Mesendoderm (in vitro differentiated cells): ENCODE data around the gene SPATA31E1.
"Not testable (repeated sequence)": the region's sequence is repeated elsewhere in the genome, so short reads cannot be mapped to it uniquely, and the experiment has no call there.

Experiments
- DNase-seq: peaks from one replicate; pipeline ENCODE4 v3.0.0; 2013
- H2AK5ac ChIP-seq: 2 replicates; pipeline ENCODE4 v1.6.1; 2013; ENCODE audit warnings: low read length, inconsistent platforms
- H2BK120ac ChIP-seq: 2 replicates; pipeline ENCODE4 v1.6.1; 2013; ENCODE audit warnings: low read depth, mild to moderate bottlenecking, low read length, moderate library complexity, mixed read lengths
- H2BK15ac ChIP-seq: replicated peaks from 2 replicates; pipeline ENCODE4 v1.6.1; 2013; ENCODE audit warnings: low read depth, mild to moderate bottlenecking, moderate library complexity
- H2BK5ac ChIP-seq: 2 replicates; pipeline ENCODE4 v1.6.1; 2013; ENCODE audit warnings: low read length, inconsistent platforms
- H3K18ac ChIP-seq: 2 replicates; pipeline ENCODE4 v1.6.1; 2013; ENCODE audit warnings: mild to moderate bottlenecking, low read length, mixed read lengths
- H3K23ac ChIP-seq: one replicate; pipeline ENCODE4 v1.6.1; 2013; ENCODE audit warnings: low read length
- H3K27ac ChIP-seq: 2 replicates; pipeline ENCODE4 v1.5.1; 2013; ENCODE audit warnings: low read depth, mild to moderate bottlenecking, inconsistent platforms, low read length, moderate library complexity
- H3K27me3 ChIP-seq: 2 replicates; pipeline ENCODE4 v1.6.1; 2013; ENCODE audit warnings: low read length, control low read depth, mild to moderate bottlenecking, inconsistent platforms; ENCODE audit not compliant: insufficient read depth, poor library complexity
- H3K36me3 ChIP-seq: 2 replicates; pipeline ENCODE4 v1.6.1; 2013; ENCODE audit warnings: low read length, inconsistent platforms; ENCODE audit not compliant: control insufficient read depth, insufficient read depth
- H3K4ac ChIP-seq: one replicate; pipeline ENCODE4 v1.6.1; 2013; ENCODE audit warnings: low read depth, mild to moderate bottlenecking, low read length, moderate library complexity
- H3K4me1 ChIP-seq: 2 replicates; pipeline ENCODE4 v1.6.1; 2013; ENCODE audit warnings: low read depth, low read length, inconsistent platforms; ENCODE audit not compliant: control insufficient read depth
- H3K4me2 ChIP-seq: 2 replicates; pipeline ENCODE4 v1.6.1; 2013; ENCODE audit warnings: low read length
- H3K4me3 ChIP-seq: 2 replicates; pipeline ENCODE4 v1.5.1; 2013; ENCODE audit warnings: mild to moderate bottlenecking, low read length
- H3K56ac ChIP-seq: one replicate; pipeline ENCODE4 v1.6.1; 2013; ENCODE audit warnings: low read length
- H3K79me1 ChIP-seq: 2 replicates; pipeline ENCODE4 v1.6.1; 2013; ENCODE audit warnings: low read length, inconsistent platforms
- H3K79me2 ChIP-seq: 2 replicates; pipeline ENCODE4 v1.6.1; 2013; ENCODE audit warnings: mild to moderate bottlenecking, low read length; ENCODE audit not compliant: control insufficient read depth, insufficient read depth
- H3K9ac ChIP-seq: 2 replicates; pipeline ENCODE4 v1.6.1; 2013; ENCODE audit warnings: low read length, inconsistent platforms
- H4K5ac ChIP-seq: one replicate; pipeline ENCODE4 v1.6.1; 2013; ENCODE audit warnings: low read length
- H4K8ac ChIP-seq: one replicate; pipeline ENCODE4 v1.6.1; 2013; ENCODE audit warnings: low read depth, mild to moderate bottlenecking, control low read depth, low read length, moderate library complexity
- WGBS: extraction: QIAGEN DNeasy Blood & Tissue Kit; methylation state at CpG from one replicate; pipeline ENCODE4 v1.1.7; 2013; ENCODE audit warnings: low lambda C conversion rate, missing lambda C conversion rate; ENCODE audit not compliant: insufficient coverage; ENCODE audit errors: extremely low coverage; 5-methylcytosine and 5-hydroxymethylcytosine counted together

Gene SPATA31E1

DNA sequence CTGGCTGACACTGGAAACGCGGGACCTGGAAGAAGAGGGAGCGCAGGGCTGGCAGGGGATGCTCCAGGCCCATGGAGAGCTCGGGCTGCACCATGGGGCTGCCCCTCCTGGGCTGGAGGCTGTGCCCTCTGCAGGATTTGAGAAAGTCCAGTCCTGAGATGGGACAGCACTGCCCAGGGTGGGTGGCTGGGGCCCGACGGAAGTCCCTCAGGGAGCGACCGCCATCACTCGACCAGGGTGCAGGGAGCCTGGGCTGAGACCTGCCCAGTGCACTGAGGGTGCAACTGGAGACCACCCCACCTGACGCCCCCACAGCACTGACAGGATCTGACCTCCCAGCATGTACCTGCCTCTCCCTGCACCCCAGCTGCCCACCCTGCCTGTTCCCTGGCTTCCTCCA, 42.2 kb downstream of the SPATA31E1 start:
- not testable (repeated sequence) for H3K36me3 ChIP-seq, H4K8ac ChIP-seq, H3K27me3 ChIP-seq, H3K79me2 ChIP-seq, H3K4ac ChIP-seq, H3K4me2 ChIP-seq, H3K18ac ChIP-seq, H2AK5ac ChIP-seq, H3K56ac ChIP-seq, H3K4me3 ChIP-seq, H3K23ac ChIP-seq, H4K5ac ChIP-seq, H3K4me1 ChIP-seq, DNase-seq, H2BK120ac ChIP-seq, H2BK15ac ChIP-seq, H3K79me1 ChIP-seq, H2BK5ac ChIP-seq, H3K27ac ChIP-seq, H3K9ac ChIP-seq
- no CpG with 5 or more reads among the region's 10 CpGs for WGBS

DNA sequence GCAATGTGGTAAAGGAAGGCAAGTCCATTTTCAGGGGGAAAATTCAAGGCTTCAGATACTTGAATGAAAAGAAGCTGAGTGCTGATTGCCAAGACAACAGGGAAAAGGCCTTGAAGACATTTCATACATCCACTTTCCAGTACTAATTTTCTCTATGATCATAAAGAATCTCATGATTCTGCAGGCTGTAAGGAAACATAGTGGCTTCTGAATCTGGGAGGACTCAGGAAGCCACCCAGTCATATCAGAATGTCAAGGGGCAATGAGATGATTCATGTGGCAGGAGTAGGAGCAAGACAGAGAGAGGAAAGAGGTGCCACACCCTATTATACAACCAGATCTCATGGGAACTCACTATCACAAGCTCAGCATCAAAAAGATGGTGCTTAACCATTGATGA, 46.5 kb downstream of the SPATA31E1 start:
- H3K56ac ChIP-seq, H3K18ac ChIP-seq, H3K27ac ChIP-seq, DNase-seq, H3K9ac ChIP-seq, H3K4me1 ChIP-seq, H3K4ac ChIP-seq, H3K23ac ChIP-seq, H3K4me2 ChIP-seq, H2BK120ac ChIP-seq, H3K4me3 ChIP-seq, H4K5ac ChIP-seq, H2BK15ac ChIP-seq, H3K79me1 ChIP-seq, H2BK5ac ChIP-seq, H3K79me2 ChIP-seq, H3K36me3 ChIP-seq, H2AK5ac ChIP-seq, H4K8ac ChIP-seq, H3K27me3 ChIP-seq: not testable (repeated sequence)

DNA sequence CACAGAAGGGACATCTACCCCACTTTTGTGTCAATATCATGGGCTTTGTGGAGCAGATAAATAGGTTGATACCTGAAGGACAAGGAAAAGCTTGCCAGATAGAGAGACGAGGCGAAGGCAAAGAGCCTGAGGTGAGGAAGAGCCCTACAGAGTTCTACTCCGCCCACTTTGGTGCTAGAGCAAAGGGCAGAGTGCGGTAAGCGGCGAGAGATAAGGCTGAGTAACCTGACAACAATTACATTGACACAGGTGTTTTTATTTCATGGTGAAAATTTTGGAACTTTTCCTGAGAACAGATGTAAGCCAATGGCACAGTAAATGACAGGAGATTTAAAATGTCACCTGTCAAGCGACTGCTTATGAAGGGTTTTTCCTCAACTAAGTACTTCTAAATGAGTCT, 51.8 kb downstream of the SPATA31E1 start:
- not testable (repeated sequence) for H3K18ac ChIP-seq, H3K4me3 ChIP-seq, DNase-seq, H2BK15ac ChIP-seq, H4K8ac ChIP-seq, H3K27me3 ChIP-seq, H2AK5ac ChIP-seq, H3K4ac ChIP-seq, H4K5ac ChIP-seq, H3K4me2 ChIP-seq, H3K36me3 ChIP-seq, H3K9ac ChIP-seq, H2BK5ac ChIP-seq, H3K79me1 ChIP-seq, H2BK120ac ChIP-seq, H3K56ac ChIP-seq, H3K4me1 ChIP-seq, H3K27ac ChIP-seq, H3K23ac ChIP-seq, H3K79me2 ChIP-seq
- no CpG with 5 or more reads among the region's 7 CpGs for WGBS

DNA sequence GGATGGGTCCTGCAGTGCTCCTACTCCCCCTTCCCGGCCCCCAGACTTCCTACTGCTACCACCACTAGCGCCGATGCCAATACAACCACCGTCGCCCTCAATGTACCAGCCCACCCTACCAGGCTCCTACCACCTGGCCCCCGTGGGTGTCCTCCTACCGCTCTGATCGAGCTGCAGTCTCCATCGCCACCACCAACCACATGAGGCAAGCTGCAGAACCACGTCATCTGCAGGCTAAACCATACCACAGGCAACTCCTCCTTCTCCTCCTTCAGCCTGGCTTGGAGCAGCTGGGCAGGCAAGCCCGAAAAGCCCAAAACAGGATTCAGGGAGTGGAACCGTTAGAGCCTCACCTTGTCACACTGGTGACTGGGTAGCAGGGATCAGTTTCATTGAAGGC, 54.7 kb downstream of the SPATA31E1 start:
- not testable (repeated sequence) for H3K18ac ChIP-seq, H3K79me1 ChIP-seq, H3K4me2 ChIP-seq, H3K27me3 ChIP-seq, H2BK5ac ChIP-seq, H3K27ac ChIP-seq, H4K8ac ChIP-seq, H3K4me1 ChIP-seq, H3K79me2 ChIP-seq, H4K5ac ChIP-seq, H3K4me3 ChIP-seq, H3K36me3 ChIP-seq, DNase-seq, H3K9ac ChIP-seq, H3K56ac ChIP-seq, H2BK15ac ChIP-seq, H2BK120ac ChIP-seq, H2AK5ac ChIP-seq, H3K4ac ChIP-seq, H3K23ac ChIP-seq
- no CpG with 5 or more reads among the region's 12 CpGs for WGBS

DNA sequence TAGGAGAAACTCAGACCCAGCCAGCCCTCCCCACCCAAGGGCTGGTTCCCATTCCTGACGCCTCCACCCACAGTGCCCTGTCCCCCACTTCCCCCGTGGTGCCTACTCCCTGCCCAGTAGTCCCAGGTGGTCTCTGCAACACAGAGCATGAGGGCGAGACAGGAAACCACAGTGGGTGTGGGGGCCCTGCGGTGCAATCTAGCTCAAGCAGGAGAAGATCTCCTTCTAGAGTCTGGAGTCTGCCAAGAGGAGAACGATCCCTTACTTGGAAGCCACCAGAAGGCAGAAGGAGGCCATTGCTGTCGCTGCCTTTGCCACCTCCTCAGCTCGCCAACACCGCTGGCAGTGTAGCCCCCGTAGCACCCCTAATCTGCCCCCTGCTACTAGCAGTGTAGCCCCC, 55.2 kb downstream of the SPATA31E1 start:
- not testable (repeated sequence) for H3K27me3 ChIP-seq, H2BK5ac ChIP-seq, H3K27ac ChIP-seq, H3K4me2 ChIP-seq, H3K23ac ChIP-seq, H4K8ac ChIP-seq, H3K9ac ChIP-seq, H3K4me1 ChIP-seq, H2BK120ac ChIP-seq, DNase-seq, H3K36me3 ChIP-seq, H3K18ac ChIP-seq, H3K56ac ChIP-seq, H3K4me3 ChIP-seq, H2BK15ac ChIP-seq, H4K5ac ChIP-seq, H3K79me1 ChIP-seq, H2AK5ac ChIP-seq, H3K4ac ChIP-seq, H3K79me2 ChIP-seq
- no CpG with 5 or more reads among the region's 9 CpGs for WGBS

DNA sequence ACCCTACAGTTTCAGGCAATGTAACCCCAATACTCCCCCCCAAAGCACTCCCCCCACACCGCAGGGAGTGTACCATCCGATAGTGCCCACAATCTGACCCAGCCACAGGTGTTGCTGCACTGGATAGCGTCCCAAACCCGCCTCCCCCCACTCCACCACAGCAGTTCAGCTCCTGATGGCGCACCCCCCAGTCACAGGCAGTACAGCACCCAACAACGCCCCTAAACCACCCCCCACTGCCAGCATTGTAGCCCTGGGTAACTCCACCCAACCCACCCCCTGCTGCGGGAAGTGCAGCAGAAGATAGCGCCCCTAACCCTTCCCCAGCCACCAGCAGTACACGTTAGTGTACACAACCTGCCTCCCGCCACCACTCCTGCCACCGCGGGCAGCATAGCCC, 55.7 kb downstream of the SPATA31E1 start:
- H3K23ac ChIP-seq: not testable (repeated sequence)
- WGBS: no CpG with 5 or more reads among the region's 12 CpGs

More for the DNA sequence above, 55.7 kb downstream of the SPATA31E1 start:
- H2BK5ac ChIP-seq, H2AK5ac ChIP-seq, H3K27me3 ChIP-seq, H3K56ac ChIP-seq, H3K9ac ChIP-seq, H3K4me3 ChIP-seq, H3K18ac ChIP-seq, H3K79me2 ChIP-seq, H3K4ac ChIP-seq, H4K5ac ChIP-seq, H3K79me1 ChIP-seq, H3K27ac ChIP-seq, H4K8ac ChIP-seq, DNase-seq, H3K36me3 ChIP-seq, H3K4me2 ChIP-seq, H2BK120ac ChIP-seq, H2BK15ac ChIP-seq, H3K4me1 ChIP-seq: not testable (repeated sequence)
